K562 (cell line): ENCODE results near the gene LVRN. TPM values are rescaled to one million over a fixed set of nuclear protein-coding genes. Genes with fewer than 3 reads are reported as not detected.

Source experiments
- BCLAF1 ChIP-seq, 2 experiments: fragments of 450-650 bp in 1 of 2; IDR thresholded peaks; 2 replicates each; pipeline ENCODE4 v1.6.1; 2011 to 2017; ENCODE audit warnings: low read depth in 2 of 2, antibody characterized with exemption in 1 of 2, borderline replicate concordance in 1 of 2, low read length in 1 of 2, mild to moderate bottlenecking in 1 of 2, mixed read lengths in 1 of 2; ENCODE audit not compliant: control insufficient read depth in 1 of 2
- CTCF ChIP-seq, 3 experiments: IDR thresholded peaks in 2 of 3; conservative IDR thresholded peaks in 1 of 3; 2 replicates each; pipeline ENCODE4 v1.5.1; 2011 to 2012; ENCODE audit warnings: low read length in 3 of 3, mild to moderate bottlenecking in 3 of 3, control low read depth in 2 of 3, improper control_type of control experiment in 1 of 3, inconsistent platforms in 1 of 3, low read depth in 1 of 3, mixed read lengths in 1 of 3, moderate library complexity in 1 of 3; ENCODE audit not compliant: insufficient read depth in 2 of 3
- EWSR1 ChIP-seq: fragments of 450-650 bp; IDR thresholded peaks from 2 replicates; pipeline ENCODE4 v1.6.1; 2018; ENCODE audit warnings: borderline replicate concordance, mild to moderate bottlenecking, low read depth, moderate library complexity; ENCODE audit not compliant: partially characterized antibody
- FOSL1 ChIP-seq: fragments of 200-800 bp; sonication (Bioruptor generic); conservative IDR thresholded peaks from 2 replicates; pipeline ENCODE4 v1.6.1; 2016; ENCODE audit warnings: missing genetic modification characterization, missing compliant biosample characterization
- ID3 ChIP-seq, 2 experiments: fragments of 250-450 bp in 1 of 2; fragments of 450-650 bp in 1 of 2; sonication (Bioruptor Pico) in 1 of 2; IDR thresholded peaks; 2 replicates each; pipeline versions ENCODE4 v1.6.1 to v1.8.0; 2016 to 2021; ENCODE audit warnings: mild to moderate bottlenecking in 2 of 2, moderate library complexity in 2 of 2, missing compliant biosample characterization in 1 of 2, missing genetic modification characterization in 1 of 2
- MEIS2 ChIP-seq: fragments of 450-650 bp; IDR thresholded peaks from 2 replicates; pipeline ENCODE4 v1.6.1; 2014; ENCODE audit warnings: mild to moderate bottlenecking; ENCODE audit not compliant: partially characterized antibody
- REST ChIP-seq, 2 experiments: fragments of 450-650 bp; formaldehyde crosslinking in 1 of 2; IDR thresholded peaks; 2 replicates each; pipeline versions ENCODE4 v1.4.0 to v1.6.1; 2014 to 2020; ENCODE audit warnings: mild to moderate bottlenecking in 2 of 2, borderline replicate concordance in 1 of 2, low read depth in 1 of 2
- SIN3B ChIP-seq: fragments of 450-650 bp; IDR thresholded peaks from 2 replicates; pipeline ENCODE4 v1.6.1; 2017; ENCODE audit warnings: low read depth, mild to moderate bottlenecking, moderate library complexity
- TAF15 ChIP-seq: fragments of 200-400 bp; formaldehyde crosslinking; IDR thresholded peaks from 2 replicates; pipeline ENCODE4 v1.6.1; 2017; ENCODE audit warnings: mild to moderate bottlenecking, low read depth, low read length, moderate library complexity
- ZBTB8A ChIP-seq: fragments of 450-650 bp; IDR thresholded peaks from 2 replicates; pipeline ENCODE4 v1.6.1; 2018; ENCODE audit warnings: mild to moderate bottlenecking, moderate library complexity; ENCODE audit not compliant: partially characterized antibody
- ZNF644 ChIP-seq: fragments of 200-800 bp; sonication (Bioruptor generic); IDR thresholded peaks from 2 replicates; pipeline ENCODE4 v1.6.1; 2016; ENCODE audit warnings: low read depth, missing genetic modification characterization, missing compliant biosample characterization
- polyA plus RNA-seq, 8 experiments: library from polyadenylated mRNA; depleted of rRNA in 4 of 8; stranded (reverse) in 5 of 8; unstranded in 3 of 8; fragments of >200 nt; fragmentation: Nextera tagmentation in 2 of 8; fragmentation: Illumina TruSeq in 1 of 8; extraction: Ambion mirVana in 2 of 8; extraction: Trizol in 1 of 8; gene quantifications; 2 replicates each; pipeline versions ENCODE4 v1.2.1 to v1.2.3, GENCODE V29; 2011 to 2014; ENCODE audit warnings: inconsistent platforms in 1 of 8, missing spikeins in 1 of 8
- total RNA-seq, 7 experiments: library from RNA; depleted of rRNA in 6 of 7; stranded (reverse); fragments of >200 nt in 6 of 7; fragmentation: Illumina TruSeq in 2 of 7; extraction: Trizol in 2 of 7; gene quantifications; 2 replicates each; pipeline versions ENCODE4 v1.2.1 to v1.2.3, GENCODE V29; 2011 to 2021; ENCODE audit warnings: low replicate concordance in 1 of 7

LVRN gene
- total and polyA plus RNA-seq, 9 of the 15 experiments (the other 6 are each of a cell fraction or from before 2014, with no cell fraction given): 2.6 to 5.3 (median 4.1) TPM

GRCh38 chr5:116032094-116032517 lies 69.8 kb downstream of the LVRN start, which contains the start of gene ARL14EPL (continued):
- TF ChIP-seq REST (IDR thresholded peaks at IDR 0.05; ENCODE audit: borderline replicate concordance): peak; percentile 34; the same call in 1 of the 2 replicates
- TF ChIP-seq REST (CRISPR knock-in tag; IDR thresholded peaks at IDR 0.05; ENCODE audit: low read depth): no peak
- peak; percentile 96 for TF ChIP-seq FOSL1
- TF ChIP-seq MEIS2: no peak
- TF ChIP-seq ZNF644: no peak
- no peak for TF ChIP-seq ZBTB8A
- TF ChIP-seq SIN3B: no peak
- no peak for TF ChIP-seq BCLAF1 (IDR thresholded peaks at IDR 0.05; ENCODE audit: borderline replicate concordance in 1 of 2, control insufficient read depth in 1 of 2, low read depth in 2 of 2, low read length in 1 of 2)
- TF ChIP-seq EWSR1: no peak
- TF ChIP-seq ID3 (CRISPR knock-in tag; IDR thresholded peaks at IDR 0.05): no peak
- no peak for TF ChIP-seq ID3 (tag; IDR thresholded peaks at IDR 0.05)
- TF ChIP-seq CTCF (IDR thresholded peaks at IDR 0.05 in 2 of 3, conservative IDR thresholded peaks at IDR 0.05 in 1 of 3; ENCODE audit: insufficient read depth in 2 of 3, low read depth in 1 of 3, low read length in 3 of 3): peak; percentile 37 to 68 (median 52); a peak in 4 of 6 replicates
- TF ChIP-seq TAF15: no peak
